Hematopoietic multipotent progenitor cell treated with erythropoietin and hydrocortisone succinate and interleukin-3 and kit ligand, for 15 days (in vitro differentiated cells): ENCODE results near the gene GLRA3.

Experiments
- DNase-seq: peaks from one replicate; pipeline ENCODE4 v3.0.0-alpha.2; 2015; ENCODE audit warnings: low spot score

The GLRA3 gene

DNA sequence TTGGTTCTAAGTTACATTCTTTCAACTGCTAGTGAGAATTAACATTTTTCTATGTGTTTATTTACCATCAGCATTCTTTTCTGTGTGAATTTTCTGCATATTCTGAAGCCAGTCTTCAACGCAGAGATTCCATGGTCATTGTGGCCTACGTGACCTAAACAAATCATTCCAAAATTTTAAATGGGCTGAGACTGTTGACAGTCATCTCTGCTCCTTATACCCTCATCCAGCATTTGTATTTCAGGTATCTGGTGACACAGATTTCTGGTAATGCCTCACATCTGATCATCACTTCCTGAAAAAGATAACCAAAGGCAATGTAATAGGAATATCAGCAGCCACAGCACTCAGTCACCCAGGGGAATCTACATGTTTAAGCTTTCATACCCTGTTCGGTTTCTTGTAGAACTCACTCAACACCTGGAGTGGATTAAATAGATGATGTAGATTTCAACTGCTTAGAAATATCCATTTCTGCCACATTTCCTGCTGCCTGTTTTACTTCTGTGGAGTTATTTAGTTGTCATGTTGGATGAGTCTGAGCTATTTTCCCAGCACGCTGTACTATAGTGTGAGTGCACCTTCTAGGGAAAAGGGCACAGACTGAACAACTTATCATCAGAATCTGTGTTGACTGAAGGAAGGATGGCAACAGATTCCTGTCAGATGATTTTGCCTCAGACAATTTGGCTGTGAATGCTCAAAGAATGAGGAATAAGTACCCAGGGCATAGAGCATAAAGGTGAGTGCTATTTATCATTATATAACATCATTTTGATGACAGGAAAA is 233.7 kb downstream of the GLRA3 start:
- no peak for DNase-seq

DNA sequence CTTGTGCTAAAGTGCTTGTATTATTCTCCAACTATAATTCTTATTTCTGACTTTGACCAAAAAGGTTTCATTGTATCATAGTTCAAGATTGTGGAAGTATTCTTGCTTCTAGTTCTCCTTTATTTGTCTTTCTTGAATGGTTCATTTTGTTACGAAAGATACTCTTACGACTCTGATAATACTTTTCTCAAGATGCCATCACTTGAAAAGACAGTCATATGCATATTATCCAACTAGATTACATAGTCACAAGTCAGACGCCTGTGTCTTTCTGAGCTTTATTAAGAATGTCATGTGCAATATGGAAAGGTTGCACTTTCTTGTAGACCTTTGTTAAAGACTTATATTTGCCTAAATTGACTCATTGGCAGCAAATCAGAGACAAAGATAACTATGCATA is 235.3 kb downstream of the GLRA3 start:
- DNase-seq = no peak

DNA sequence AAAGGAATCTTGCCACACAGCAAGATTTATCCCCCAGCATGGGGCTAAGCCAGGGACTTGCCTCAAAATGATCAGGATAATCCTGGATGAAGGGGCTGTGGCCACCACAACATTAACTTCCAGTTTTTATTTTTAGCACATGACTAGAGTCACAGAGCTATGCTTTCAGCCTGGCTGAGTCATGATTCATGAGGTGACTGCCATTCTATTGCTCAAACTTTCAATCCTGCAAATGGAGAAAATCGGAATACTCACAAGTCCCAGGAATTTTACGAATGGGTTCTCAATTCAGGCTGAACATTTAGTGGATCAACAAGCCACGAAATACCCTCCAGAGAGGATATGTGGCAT is 236.1 kb downstream of the GLRA3 start:
- no peak for DNase-seq

DNA sequence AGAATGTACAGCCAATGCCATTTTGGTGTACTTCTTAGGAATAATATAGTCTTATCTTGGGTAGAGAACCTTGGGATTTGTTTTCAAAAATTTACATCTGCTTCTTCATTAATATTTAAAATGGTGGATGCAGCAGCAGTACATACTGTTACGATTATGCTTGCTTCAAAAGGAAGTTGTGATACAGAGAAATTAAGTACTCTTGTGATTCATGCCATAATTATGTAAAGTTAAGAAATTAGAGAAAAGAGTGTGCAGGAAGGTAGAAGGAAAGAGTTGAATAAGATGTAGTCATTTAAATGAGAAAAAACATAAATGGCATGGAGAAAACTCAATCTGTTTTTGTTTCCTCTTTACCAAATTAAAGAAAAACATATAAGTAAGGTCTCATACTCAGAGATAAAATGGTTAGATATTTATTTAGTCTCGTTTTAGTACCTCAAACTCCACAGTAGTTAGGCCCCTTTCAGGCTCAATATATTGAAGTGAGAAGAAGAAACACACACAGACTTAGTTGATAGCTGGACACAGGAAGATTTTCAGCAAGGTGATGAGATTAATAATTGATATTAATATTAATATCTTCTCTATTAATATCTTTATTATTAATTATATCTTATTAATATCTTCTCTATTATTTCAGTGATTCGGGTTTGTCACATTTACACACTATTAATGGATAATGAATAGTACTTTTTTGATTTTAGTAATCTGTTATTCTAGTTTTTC is 236.6 kb downstream of the GLRA3 start:
- DNase-seq = no peak

DNA sequence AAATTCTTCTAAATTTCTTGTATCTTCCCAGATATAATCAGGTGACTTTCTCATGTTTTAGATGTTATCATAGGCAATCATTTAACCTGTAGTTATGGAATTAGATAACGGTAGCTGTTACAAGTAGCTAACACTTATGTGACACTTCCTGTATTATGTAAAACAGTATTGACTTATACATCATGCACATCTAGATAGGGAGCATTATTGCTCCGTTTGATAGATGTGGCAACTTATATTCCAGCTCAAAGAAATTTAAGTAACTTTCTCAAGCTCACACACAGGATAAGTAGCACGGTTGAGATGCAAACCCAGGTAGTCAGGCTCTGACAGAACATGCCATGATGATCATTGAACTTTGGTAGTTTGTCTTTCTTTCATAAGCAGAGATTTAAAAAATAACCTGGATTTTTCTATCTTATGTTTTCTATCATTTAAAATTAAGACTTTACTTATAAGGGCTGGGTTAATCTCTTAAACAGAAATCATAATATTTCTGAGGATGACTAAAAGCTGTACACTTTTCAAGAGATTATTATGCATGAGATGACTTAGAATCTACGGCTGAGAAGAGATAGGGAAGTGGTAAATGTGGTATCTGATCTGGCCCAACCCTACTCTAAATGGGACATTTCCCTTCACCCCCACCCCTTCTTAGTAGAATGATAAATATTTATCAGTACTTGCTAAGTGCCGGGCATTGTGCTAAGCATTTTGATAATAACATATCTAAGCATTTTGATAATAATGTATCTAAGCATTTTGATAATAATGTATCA is 237.6 kb downstream of the GLRA3 start:
- no peak for DNase-seq

DNA sequence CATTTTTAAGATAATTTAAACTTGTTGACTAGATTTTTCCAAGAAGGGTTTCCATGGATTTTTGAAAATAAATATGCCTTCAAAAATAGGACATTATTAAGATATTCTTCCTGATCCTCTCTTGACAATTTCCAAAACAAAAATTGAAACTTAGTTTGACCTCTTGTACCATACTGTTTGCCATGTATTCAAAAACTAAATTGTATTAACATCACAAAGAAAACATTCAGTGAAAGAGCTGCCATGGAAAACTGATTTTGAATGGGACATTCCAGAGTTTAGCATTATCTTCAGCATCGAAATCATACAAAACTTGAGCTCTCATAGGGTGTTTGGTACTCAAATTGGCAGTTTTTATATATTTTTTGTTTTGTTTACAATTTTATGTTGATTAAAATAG is 238.7 kb downstream of the GLRA3 start:
- DNase-seq = no peak
